Stimulated activated CD8-positive, alpha-beta memory T cell treated with anti-CD3 and anti-CD28 coated beads, Interleukin-7, amount 100 ng/mL, for 4 hours (primary cell): ENCODE measurements around the gene GPR137B.

ENCODE experiments used
- DNase-seq, 2 donors: peaks; one replicate each; pipeline ENCODE4 v3.0.0-alpha.2; 2020; ENCODE audit warnings: low read depth in 2 of 2

GPR137B gene, protein sequence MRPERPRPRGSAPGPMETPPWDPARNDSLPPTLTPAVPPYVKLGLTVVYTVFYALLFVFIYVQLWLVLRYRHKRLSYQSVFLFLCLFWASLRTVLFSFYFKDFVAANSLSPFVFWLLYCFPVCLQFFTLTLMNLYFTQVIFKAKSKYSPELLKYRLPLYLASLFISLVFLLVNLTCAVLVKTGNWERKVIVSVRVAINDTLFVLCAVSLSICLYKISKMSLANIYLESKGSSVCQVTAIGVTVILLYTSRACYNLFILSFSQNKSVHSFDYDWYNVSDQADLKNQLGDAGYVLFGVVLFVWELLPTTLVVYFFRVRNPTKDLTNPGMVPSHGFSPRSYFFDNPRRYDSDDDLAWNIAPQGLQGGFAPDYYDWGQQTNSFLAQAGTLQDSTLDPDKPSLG

GRCh38 chr1:236142253-236143103 lies at the start of gene GPR137B:
Gene GPR137B (plus strand): TSS chr1:236142539. CDS start chr1:236142623, 84 bp downstream.
- peak; percentile 33 to 64 for DNase-seq

DNA sequence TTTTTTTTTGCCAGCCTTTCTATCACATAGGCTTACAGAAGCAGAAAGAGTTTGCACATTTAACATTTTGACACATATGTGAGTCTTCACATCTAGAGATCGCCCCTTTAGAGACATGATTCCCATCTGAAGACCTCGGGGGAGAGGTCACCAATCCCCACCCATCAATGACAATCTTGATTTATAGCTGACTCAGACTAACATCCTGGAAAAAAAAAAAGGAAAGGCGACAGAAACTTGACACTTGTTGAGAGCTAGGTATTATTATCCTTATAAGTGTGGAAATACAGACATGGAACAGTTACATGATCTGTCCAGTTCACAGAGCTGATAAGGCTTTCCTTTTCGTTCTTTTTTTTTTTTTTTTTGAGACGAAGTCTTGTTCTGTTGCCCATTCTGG lies 49.4 kb upstream of the GPR137B start:
- DNase-seq = no peak

DNA sequence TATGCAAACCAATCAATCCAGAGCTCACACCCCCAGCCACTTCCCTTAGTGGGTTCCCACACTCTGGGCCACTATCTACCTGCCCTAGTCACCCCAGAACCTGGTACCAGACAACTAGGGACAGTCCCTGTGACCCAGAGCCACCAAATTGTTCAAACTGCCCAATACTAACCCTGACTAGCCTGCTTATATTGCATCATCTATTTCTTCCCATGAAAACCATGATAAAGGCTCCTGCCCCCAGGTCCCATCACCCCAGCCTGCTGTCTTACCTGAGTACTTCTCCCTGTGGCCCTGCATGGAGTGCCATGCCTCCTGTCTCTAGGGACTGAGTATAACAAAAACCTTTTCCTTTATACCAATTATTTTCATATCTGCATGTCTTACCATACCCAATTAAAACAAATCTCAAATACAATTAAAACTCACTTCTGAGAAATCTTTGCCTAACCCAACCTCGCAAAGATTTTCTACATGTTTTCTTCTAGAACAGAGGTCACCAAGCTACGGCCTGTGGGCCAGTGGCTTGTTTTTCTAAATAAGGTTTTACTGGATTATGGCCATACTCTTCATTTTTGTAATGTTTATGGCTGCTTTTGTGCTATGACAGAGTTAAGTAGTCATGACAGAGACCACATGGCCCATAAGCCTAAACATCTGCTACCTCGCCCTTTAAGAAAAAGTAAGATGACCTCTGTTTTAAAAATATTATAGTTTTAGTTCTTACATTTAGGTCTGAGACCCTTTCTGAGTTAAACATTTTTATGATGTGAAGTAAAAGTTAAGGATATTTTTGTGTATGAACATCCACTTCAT lies 46.4 kb upstream of the GPR137B start:
- no peak for DNase-seq

GRCh38 chr1:236096660-236097482 lies 45.5 kb upstream of the GPR137B start:
- DNase-seq = peak; percentile 75 to 82

GRCh38 chr1:236098267-236098666 lies 44.1 kb upstream of the GPR137B start:
- DNase-seq = no peak

GRCh38 chr1:236099355-236099974 lies 42.9 kb upstream of the GPR137B start:
- DNase-seq = no peak

DNA sequence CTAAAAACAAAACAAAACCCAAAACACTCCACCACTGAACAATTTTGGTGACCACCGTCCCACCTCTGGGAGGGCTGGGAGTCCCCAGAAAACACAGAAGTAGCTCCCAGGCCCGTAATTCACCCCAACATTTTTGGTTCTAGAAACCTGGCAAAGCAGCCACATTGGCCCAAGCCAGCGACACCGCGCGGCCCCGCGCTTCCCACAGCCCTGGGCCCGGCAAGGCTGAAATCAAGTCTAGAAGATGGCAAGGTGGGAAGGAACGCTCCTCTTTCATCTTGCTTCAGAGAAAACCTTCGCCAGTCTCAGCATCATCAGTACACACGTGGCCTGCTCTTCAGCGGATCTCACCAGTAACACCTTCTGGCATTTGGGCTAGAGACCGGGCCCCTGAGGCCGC lies 41.5 kb upstream of the GPR137B start:
- DNase-seq = no peak

- DNase-seq = no peak
Measured at GRCh38 chr1:236101233-236102200, 40.8 kb upstream of the GPR137B start.

GRCh38 chr1:236102611-236103010 lies 39.7 kb upstream of the GPR137B start:
- DNase-seq = no peak

- no peak for DNase-seq
Measured at GRCh38 chr1:236103059-236103458, 39.3 kb upstream of the GPR137B start.

GRCh38 chr1:236103646-236104218 lies 38.6 kb upstream of the GPR137B start:
- DNase-seq = peak in 1 of 2 donors; percentile 20

DNA sequence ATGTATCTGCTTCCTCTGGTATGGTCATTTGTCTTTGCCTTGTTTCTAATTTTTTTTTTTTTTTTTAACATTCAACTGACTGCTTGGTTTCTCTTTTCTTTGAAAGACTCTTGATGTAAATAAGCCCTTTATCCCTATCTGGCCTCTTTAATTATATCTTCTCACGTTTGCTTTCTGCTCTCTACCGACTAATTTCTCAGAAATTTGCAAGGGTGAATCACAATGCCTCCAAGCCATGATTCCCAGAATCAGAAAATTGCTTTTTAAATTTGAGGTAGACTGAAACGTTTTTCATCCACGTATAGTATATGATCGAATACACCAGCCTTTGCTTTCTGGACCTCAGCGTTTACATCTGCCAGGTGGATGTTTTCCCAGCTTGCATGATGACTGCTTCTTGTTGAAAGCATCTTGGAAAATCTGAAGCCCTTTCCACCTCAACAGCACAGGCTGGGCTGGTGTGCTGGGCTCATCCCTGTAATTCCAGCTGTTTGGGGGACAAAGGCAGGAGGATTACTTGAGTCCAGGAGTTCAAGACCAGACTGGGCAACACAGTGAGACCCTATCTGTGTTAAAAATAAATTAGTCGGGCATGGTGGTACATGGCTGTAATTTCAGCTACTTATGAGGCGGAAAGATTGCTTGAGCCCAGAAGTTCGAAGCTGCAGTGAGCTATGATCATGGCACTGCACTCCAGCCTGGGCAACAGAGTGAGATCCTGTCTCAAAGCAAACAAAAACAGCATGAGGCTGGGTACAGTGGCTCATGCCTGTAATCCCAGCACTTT lies 35.0 kb upstream of the GPR137B start:
- no peak for DNase-seq

DNA sequence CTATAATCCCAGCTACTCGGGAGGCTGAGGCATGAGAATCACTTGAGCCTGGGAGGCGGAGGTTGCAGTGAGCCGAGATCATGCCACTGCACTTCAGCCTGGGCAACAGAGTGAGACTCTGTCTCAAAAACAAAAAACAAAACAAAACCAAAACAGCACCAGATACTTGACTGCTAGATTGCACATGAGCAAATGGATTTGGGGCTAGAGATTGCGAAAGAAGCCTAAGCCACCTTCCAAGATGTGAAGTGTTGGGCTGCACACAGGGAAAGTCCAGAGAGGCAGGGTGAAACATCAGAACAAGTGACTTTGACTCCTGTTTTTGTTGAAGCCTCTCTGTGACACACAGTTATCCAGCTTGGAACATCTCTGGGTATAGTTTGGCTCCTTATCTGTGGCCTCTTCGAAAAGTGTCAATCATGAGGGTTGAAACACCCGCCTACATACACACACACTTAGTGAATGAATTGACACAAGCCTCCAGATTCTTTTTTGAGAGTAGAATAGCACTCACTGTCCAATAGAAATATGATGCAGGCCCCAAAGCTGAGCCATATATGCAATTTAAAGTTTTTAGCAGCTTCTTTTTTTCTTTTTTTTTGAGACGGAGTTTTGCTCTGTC lies 34.2 kb upstream of the GPR137B start:
- DNase-seq = no peak

DNA sequence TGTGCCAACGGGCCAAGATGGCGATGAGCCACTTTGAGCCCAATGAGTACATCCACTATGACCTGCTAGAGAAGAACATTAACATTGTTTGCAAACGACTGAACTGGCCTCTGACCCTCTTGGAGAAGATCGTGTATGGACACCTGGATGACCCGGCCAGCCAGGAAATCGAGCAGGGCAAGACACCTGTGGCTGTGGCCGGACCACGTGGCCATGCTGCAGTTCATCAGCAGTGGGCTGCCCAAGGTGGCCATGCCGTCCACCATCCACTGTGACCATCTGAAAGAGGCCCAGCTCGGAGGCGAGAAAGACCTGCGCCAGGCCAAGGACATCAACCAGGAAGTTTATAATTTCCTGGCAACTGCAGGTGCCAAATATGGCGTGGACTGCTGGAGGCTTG lies 32.2 kb upstream of the GPR137B start:
- no peak for DNase-seq

- DNase-seq = no peak
Measured at GRCh38 chr1:236111527-236112331, 30.6 kb upstream of the GPR137B start.

GRCh38 chr1:236112332-236112627 lies 30.1 kb upstream of the GPR137B start:
- DNase-seq = no peak
